Activated B cell treated with CpG ODN at 0.5 μM for 24 hours (primary cell): Measurements from ENCODE around the gene SLC35E4. TPM values are rescaled to one million over a fixed set of nuclear protein-coding genes. Genes with fewer than 3 reads are reported as not detected.
A peak's percentile ranks its signal among the peaks of the same experiment; 100 is the strongest.

ENCODE experiments used
- ATAC-seq: fragments of 200-7000 bp; cut with Tn5 transposase; one replicate; pipeline ENCODE4 v1.10.0; 2021; ENCODE audit warnings: low read depth, mild to moderate bottlenecking, moderate library complexity
- CTCF ChIA-PET: fragments of 350-600 bp; sonication (Branson Sonifier 250); formaldehyde crosslinking; loops from one replicate; lab custom pipeline; 2021; ENCODE audit warnings: antibody characterized with exemption; lab: Charles Lee
- POLR2A ChIA-PET: fragments of 350-600 bp; sonication (Branson Sonifier 250); formaldehyde crosslinking; loops from one replicate; lab custom pipeline; 2021; ENCODE audit warnings: antibody characterized with exemption; lab: Charles Lee
- DNase-seq: peaks from one replicate; pipeline ENCODE4 v3.0.0; 2022
- H3K27ac Mint-ChIP-seq: one replicate; pipeline ENCODE4 v1.8.0; 2020; ENCODE audit warnings: mixed read lengths
- H3K27me3 Mint-ChIP-seq: one replicate; pipeline ENCODE4 v1.8.0; 2021; ENCODE audit warnings: mixed read lengths
- H3K36me3 Mint-ChIP-seq: one replicate; pipeline ENCODE4 v1.8.0; 2021; ENCODE audit warnings: low read depth, mixed read lengths
- H3K4me1 Mint-ChIP-seq: one replicate; pipeline ENCODE4 v1.8.0; 2021; ENCODE audit warnings: mixed read lengths
- H3K4me3 Mint-ChIP-seq: one replicate; pipeline ENCODE4 v1.8.0; 2020; ENCODE audit warnings: mild to moderate bottlenecking, mixed read lengths
- H3K9me3 Mint-ChIP-seq: one replicate; pipeline ENCODE4 v1.8.0; 2020; ENCODE audit warnings: mixed read lengths
- intact Hi-C: fragments of 100-400 bp; cut with micrococcal nuclease; formaldehyde crosslinking; loops from one replicate; pipeline ENCODE4 v1.15.1; 2024
- total RNA-seq: library from RNA; stranded (reverse); gene quantifications from 2 replicates; pipeline ENCODE4 v1.2.3, GENCODE V29; 2022
- TF ChIP-seq, protein P1 (sequence below): fragments of 200-600 bp; IDR thresholded peaks from one replicate; pipeline ENCODE4 v1.8.0; 2022; ENCODE audit warnings: antibody characterized with exemption, mild to moderate bottlenecking

The SLC35E4 gene
- total RNA-seq, 1 donor from 2014 or later, result 1.8 TPM

DNA sequence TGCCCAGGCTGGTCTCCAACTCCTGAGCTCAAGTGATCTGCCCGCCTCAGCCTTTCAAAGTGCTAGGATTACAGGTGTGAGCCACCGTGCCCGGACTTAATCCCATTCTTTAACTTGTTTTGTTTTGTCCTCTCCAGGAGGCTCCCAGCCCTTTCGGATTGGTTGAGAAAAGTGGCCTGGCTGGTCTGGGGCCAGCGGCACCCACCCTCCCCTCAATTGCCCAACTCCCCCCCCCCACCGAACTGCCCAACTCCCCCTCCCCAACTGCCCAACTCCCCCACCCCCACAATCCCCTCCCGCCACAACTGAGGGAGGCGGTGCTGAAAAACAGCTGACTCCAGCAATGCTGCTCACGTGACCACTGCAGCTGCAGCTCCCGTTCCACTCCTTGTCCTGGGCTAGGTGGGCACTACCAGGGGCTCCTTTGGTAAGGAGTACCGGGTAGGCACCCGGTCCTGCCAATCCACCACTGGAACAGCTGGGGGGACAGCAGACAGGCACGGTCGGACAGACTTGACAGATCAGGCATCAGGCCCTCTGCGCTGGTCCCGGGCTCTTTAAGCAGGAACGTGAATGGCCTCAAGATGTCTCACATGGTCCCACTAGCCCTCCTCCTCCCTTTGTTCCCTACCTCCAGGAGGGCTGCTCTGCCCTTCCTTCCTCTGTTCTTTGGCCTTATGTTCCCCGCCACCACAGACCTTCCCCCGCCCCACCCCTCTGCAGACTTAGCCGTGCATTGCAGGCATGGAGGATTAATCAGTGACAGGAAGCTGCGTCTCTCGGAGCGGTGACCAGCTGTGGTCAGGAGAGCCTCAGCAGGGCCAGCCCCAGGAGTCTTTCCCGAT is 28.9 kb upstream of the SLC35E4 start, which contains the start of gene TCN2:
Gene TCN2, plus strand, starts transcription at position 720 of the 845 bp plus-strand sequence. CDS start 158 bp downstream, outside the sequence.
- TF ChIP-seq, protein P1, sequence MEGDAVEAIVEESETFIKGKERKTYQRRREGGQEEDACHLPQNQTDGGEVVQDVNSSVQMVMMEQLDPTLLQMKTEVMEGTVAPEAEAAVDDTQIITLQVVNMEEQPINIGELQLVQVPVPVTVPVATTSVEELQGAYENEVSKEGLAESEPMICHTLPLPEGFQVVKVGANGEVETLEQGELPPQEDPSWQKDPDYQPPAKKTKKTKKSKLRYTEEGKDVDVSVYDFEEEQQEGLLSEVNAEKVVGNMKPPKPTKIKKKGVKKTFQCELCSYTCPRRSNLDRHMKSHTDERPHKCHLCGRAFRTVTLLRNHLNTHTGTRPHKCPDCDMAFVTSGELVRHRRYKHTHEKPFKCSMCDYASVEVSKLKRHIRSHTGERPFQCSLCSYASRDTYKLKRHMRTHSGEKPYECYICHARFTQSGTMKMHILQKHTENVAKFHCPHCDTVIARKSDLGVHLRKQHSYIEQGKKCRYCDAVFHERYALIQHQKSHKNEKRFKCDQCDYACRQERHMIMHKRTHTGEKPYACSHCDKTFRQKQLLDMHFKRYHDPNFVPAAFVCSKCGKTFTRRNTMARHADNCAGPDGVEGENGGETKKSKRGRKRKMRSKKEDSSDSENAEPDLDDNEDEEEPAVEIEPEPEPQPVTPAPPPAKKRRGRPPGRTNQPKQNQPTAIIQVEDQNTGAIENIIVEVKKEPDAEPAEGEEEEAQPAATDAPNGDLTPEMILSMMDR, result no peak
- ATAC-seq (peak; percentile 59), DNase-seq (peak; percentile 22)
- peak within 1 kb of the TSS; percentile 83 for H3K4me3 Mint-ChIP-seq
- H3K4me1 Mint-ChIP-seq, result peaks cover 35% of the 10 kb centered on the region
- intact Hi-C loops, result no loop called here
- H3K9me3 Mint-ChIP-seq, result no peaks in the 10 kb centered on the region
- peak within 1 kb of the TSS; percentile 20 for H3K27ac Mint-ChIP-seq
- H3K27me3 Mint-ChIP-seq, result peaks cover 5% of the 10 kb centered on the region
- ChIA-PET POLR2A (interaction anchor here (0.5 to 1.4 kb wide), 6 partner anchors 15 to 1141 kb away, joined by 3 to 8 read pairs (median 4); partner anchors contain the start of gene PES1), CTCF (interaction anchor here (0.5 to 2.7 kb wide), 2 partner anchors 28 to 552 kb away, joined by 4 to 11 read pairs; partner anchors contain the start of gene SLC35E4)
- H3K36me3 Mint-ChIP-seq, result no peaks in the 10 kb centered on the region

DNA sequence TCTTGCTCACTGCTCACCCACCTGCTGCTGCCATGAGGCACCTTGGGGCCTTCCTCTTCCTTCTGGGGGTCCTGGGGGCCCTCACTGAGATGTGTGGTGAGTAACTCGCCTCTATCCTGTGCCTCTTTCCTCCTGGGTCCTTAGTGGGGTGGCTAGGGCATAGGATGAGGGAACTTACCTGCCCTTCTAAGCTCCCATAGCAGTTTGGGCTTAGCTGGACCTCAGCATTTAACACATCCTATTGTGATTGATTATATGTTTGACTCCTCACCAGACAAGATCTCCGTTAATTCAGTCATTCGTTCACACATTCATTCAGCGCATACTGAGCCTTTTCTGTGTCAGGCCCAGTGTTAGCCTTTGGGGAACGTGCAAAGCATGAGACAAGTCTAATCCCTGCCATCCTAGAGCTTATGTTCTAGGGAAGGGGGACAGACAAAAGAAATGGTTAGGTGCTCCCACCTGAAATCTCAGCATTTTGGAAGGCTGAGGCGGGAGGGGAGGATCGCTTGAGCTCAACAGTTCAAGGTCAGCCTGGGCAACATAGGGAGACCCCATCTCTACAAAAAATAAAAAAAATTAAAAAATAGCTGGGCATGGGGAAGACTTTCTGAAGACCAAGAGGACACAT is 28.2 kb upstream of the SLC35E4 start:
- TF ChIP-seq, protein P1, result no peak
- POLR2A ChIA-PET, result interaction anchor here (0.6 to 1.4 kb wide), 4 partner anchors 15 to 730 kb away, joined by 3 to 8 read pairs (median 4); partner anchors contain the start of gene PES1
- no peak overlapping the region for H3K27ac Mint-ChIP-seq
- ATAC-seq (no peak), DNase-seq (no peak)
- intact Hi-C loops, result no loop called here
- peaks cover 5% of the 10 kb centered on the region for H3K27me3 Mint-ChIP-seq
- peak overlapping the region; percentile 83 for H3K4me3 Mint-ChIP-seq
- peaks cover 35% of the 10 kb centered on the region for H3K4me1 Mint-ChIP-seq
- H3K36me3 Mint-ChIP-seq, result no peaks in the 10 kb centered on the region
- CTCF ChIA-PET, result interaction anchor here (0.5 to 2.7 kb wide), 2 partner anchors 27 to 551 kb away, joined by 4 to 11 read pairs; partner anchors contain the start of gene SLC35E4
- H3K9me3 Mint-ChIP-seq, result no peaks in the 10 kb centered on the region

DNA sequence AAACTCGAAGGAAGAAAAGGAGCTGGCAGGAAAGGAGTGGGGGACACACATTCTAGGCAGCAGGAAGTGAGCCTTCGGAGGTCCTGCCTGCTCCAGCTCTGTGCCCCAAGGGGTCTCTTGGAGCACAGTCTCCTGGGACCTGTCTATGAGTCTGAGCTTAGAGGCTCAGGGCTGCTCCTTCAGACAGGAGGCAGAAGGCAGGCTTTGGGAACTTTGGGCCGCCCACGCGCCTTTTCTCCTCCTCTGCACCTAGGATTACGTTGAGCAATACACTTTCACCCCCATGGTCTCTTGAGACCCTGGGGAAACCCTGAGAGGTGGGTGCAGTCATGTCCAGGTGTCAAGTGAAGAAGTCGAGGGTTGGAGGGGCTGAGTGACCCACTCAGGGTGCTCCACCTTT is 27.6 kb upstream of the SLC35E4 start:
- ChIA-PET POLR2A (interaction anchor here (0.9 to 1.4 kb wide), 2 partner anchors 16 to 553 kb away, joined by 3 to 8 read pairs; partner anchors contain the start of gene PES1), CTCF (interaction anchor here (2.7 kb wide), 1 partner anchor 27 kb away, joined by 11 read pairs; the partner anchor contains the start of gene SLC35E4)
- no peak overlapping the region for H3K27ac Mint-ChIP-seq
- no peak for ATAC-seq
- H3K4me3 Mint-ChIP-seq, result no peak overlapping the region
- H3K4me1 Mint-ChIP-seq, result peaks cover 35% of the 10 kb centered on the region
- H3K36me3 Mint-ChIP-seq, result no peaks in the 10 kb centered on the region
- intact Hi-C loops, result no loop called here
- DNase-seq, result no peak
- TF ChIP-seq, protein P1, result no peak
- H3K27me3 Mint-ChIP-seq, result peaks cover 5% of the 10 kb centered on the region
- no peaks in the 10 kb centered on the region for H3K9me3 Mint-ChIP-seq

DNA sequence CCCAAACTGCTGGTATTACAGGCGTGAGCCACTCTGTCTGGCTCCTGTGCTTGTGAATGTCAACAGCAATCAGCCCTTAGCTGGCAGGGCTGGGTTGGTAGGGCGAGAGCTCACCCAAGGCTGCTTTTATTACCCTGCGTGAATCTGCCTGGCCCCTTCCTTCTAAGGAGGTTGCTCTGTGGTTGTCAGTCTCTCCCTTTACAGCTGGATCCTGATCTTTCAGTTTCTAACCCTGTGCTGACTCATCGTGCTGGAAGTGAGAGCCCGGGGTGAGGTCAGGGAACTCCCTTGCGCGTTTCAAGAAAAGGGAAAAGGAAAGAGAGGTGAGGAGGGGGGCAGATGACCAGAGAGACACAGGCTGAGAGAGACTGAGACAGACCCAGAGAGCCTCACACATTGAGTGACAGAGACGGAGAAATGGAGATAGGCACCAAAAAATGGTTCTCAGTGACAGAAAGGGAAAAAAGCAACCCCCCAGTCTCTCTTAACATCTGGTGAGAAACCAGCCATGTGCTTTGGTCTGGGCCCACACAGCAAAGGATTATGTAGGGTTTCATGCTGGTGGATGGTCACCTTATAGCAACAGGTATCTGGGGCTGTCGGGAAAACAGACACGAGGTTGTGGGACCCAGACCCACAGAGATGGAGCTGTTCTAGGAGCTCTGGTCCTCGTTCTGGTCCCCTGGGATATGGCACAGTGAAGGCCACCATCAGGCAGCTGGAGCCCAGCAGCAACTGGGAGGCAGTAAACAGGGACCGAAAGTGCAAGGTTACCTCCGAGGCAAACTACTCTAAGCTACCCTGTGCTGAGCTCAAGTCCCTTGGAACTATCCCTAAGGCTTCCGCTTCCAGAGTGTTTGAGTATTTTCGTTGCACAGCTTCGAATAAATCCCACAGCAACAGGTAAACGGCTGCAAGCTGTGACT is 26.1 kb upstream of the SLC35E4 start:
- H3K27ac Mint-ChIP-seq, result no peak overlapping the region

More for the DNA sequence above, 26.1 kb upstream of the SLC35E4 start:
- intact Hi-C loops, result no loop called here
- no peak overlapping the region for H3K4me3 Mint-ChIP-seq
- H3K27me3 Mint-ChIP-seq, result peaks cover 8% of the 10 kb centered on the region
- TF ChIP-seq, protein P1, result no peak
- DNase-seq, result no peak
- peaks cover 35% of the 10 kb centered on the region for H3K4me1 Mint-ChIP-seq
- ATAC-seq, result no peak
- H3K9me3 Mint-ChIP-seq, result no peaks in the 10 kb centered on the region
- ChIA-PET POLR2A (interaction anchor here (0.6 kb wide), 1 partner anchor 224 kb away, joined by 6 read pairs; no protein-coding TSS in a partner anchor), CTCF (interaction anchor here (1.0 kb wide), 1 partner anchor 146 kb away, joined by 3 read pairs; no protein-coding TSS in a partner anchor)
- no peaks in the 10 kb centered on the region for H3K36me3 Mint-ChIP-seq
